Progenitor cell of endocrine pancreas (in vitro differentiated cells): ENCODE results near the gene RBMS2. TPM values are rescaled to one million over a fixed set of nuclear protein-coding genes. Genes with fewer than 3 reads are reported as not detected.

ENCODE experiments used
- DNase-seq: peaks from one replicate; pipeline ENCODE4 v3.0.0; 2021; ENCODE audit warnings: low spot score; ENCODE audit not compliant: unreplicated experiment
- H3K27ac Mint-ChIP-seq: 2 replicates; pipeline ENCODE4 v1.8.0; 2021; ENCODE audit warnings: mild to moderate bottlenecking, moderate library complexity, mixed read lengths
- H3K27me3 Mint-ChIP-seq: 2 replicates; pipeline ENCODE4 v1.8.0; 2021; ENCODE audit warnings: mixed read lengths
- H3K36me3 Mint-ChIP-seq: 2 replicates; pipeline ENCODE4 v1.8.0; 2022; ENCODE audit warnings: mixed read lengths; ENCODE audit not compliant: insufficient read depth
- H3K4me1 Mint-ChIP-seq: 2 replicates; pipeline ENCODE4 v1.8.0; 2021; ENCODE audit warnings: low read depth, mixed read lengths
- H3K4me3 Mint-ChIP-seq: 2 replicates; pipeline ENCODE4 v1.8.0; 2021; ENCODE audit warnings: low read depth, mild to moderate bottlenecking, moderate library complexity, mixed read lengths
- H3K9me3 Mint-ChIP-seq: 2 replicates; pipeline ENCODE4 v1.8.0; 2021; ENCODE audit warnings: low read depth, mixed read lengths
- total RNA-seq: library from RNA; stranded (reverse); gene quantifications from 2 replicates; pipeline ENCODE4 v1.2.1, GENCODE V29; 2021
- TF ChIP-seq, protein P1 (sequence below): fragments of 200-600 bp; sonication (generic); IDR thresholded peaks from one replicate; pipeline ENCODE4 v1.5.0; 2021; ENCODE audit warnings: antibody characterized with exemption, mild to moderate bottlenecking; ENCODE audit not compliant: unreplicated experiment

Gene RBMS2
- total RNA-seq, 1 donor from 2014 or later: 65.9 TPM

DNA sequence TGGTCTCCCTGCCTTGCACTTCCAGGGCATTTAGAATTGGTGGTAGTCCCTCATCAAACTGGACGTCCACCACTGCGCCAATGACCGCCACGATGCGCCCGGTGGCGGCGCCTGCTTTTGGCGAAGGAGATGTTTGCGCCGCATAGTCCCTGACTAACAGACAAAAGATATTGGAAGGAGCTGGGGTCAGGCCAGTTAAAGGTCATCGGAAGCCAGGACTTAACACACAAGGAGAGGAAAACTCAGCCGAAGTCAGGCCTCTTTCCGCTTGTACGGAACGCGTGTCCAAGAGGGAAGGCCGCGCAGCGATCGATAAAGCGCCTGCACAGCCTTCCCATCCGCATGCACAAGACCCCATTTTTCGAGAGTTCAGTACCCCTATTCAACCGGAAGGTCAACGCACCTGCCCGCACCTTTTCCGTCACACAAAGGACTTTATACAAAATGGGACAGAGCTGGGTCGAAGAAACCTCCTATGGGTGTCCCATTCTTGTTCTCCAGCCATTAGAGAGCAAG is 123.6 kb downstream of the RBMS2 start:
- Mint-ChIP-seq H3K36me3 (peaks cover 22% of the 10 kb centered on the region), H3K27ac (peak overlapping the region; percentile 98), H3K27me3 (no peaks in the 10 kb centered on the region), H3K4me1 (peaks cover 14% of the 10 kb centered on the region), H3K9me3 (no peaks in the 10 kb centered on the region), H3K4me3 (peak overlapping the region; percentile 99)
- peak; percentile 40 for DNase-seq
- TF ChIP-seq, protein P1, sequence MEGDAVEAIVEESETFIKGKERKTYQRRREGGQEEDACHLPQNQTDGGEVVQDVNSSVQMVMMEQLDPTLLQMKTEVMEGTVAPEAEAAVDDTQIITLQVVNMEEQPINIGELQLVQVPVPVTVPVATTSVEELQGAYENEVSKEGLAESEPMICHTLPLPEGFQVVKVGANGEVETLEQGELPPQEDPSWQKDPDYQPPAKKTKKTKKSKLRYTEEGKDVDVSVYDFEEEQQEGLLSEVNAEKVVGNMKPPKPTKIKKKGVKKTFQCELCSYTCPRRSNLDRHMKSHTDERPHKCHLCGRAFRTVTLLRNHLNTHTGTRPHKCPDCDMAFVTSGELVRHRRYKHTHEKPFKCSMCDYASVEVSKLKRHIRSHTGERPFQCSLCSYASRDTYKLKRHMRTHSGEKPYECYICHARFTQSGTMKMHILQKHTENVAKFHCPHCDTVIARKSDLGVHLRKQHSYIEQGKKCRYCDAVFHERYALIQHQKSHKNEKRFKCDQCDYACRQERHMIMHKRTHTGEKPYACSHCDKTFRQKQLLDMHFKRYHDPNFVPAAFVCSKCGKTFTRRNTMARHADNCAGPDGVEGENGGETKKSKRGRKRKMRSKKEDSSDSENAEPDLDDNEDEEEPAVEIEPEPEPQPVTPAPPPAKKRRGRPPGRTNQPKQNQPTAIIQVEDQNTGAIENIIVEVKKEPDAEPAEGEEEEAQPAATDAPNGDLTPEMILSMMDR: peak; percentile 20

Other genes with a start within 250 kb of the RBMS2 start
- 209 and 216 TPM in 2 replicates for gene CS, start 221.5 kb upstream of the RBMS2 start, total RNA-seq
- gene CNPY2, start 205.8 kb upstream of the RBMS2 start, total RNA-seq: 225 and 230 TPM in 2 replicates
- 69.3 and 73.1 TPM in 2 replicates for gene PAN2, start 187.8 kb upstream of the RBMS2 start, total RNA-seq
- 0.67 and 0.89 TPM in 2 replicates for gene IL23A, start 182.9 kb upstream of the RBMS2 start, total RNA-seq
- 158 and 163 TPM in 2 replicates for gene STAT2, start 161.7 kb upstream of the RBMS2 start, total RNA-seq
- not detected in 2 replicates for gene APOF, start 159.0 kb upstream of the RBMS2 start, total RNA-seq
- 58.0 and 65.5 TPM in 2 replicates for gene TIMELESS, start 72.4 kb upstream of the RBMS2 start, total RNA-seq
- not detected in 2 replicates for gene MIP, start 67.2 kb upstream of the RBMS2 start, total RNA-seq
- gene SPRYD4, start 53.2 kb upstream of the RBMS2 start, total RNA-seq: 4.6 TPM in 2 replicates
- 3.1 and 3.8 TPM in 2 replicates for gene GLS2, start 33.7 kb upstream of the RBMS2 start, total RNA-seq
- gene BAZ2A, start 108.5 kb downstream of the RBMS2 start, total RNA-seq: 128 and 131 TPM in 2 replicates
- gene ATP5F1B, start 124.2 kb downstream of the RBMS2 start, total RNA-seq: 528 and 541 TPM in 2 replicates
- 231 and 234 TPM in 2 replicates for gene PTGES3, start 166.5 kb downstream of the RBMS2 start, total RNA-seq
- 811 and 841 TPM in 2 replicates for gene NACA, start 203.5 kb downstream of the RBMS2 start, total RNA-seq
- 21.2 and 26.6 TPM in 2 replicates for gene PRIM1, start 230.5 kb downstream of the RBMS2 start, total RNA-seq
- 0.60 and 0.71 TPM in 2 replicates for gene HSD17B6, start 241.5 kb downstream of the RBMS2 start, total RNA-seq